ENCODE results near the gene ARF5.
A peak's percentile ranks its signal among the peaks of the same experiment; 100 is the strongest.
"Not testable (repeated sequence)": the region's sequence is repeated elsewhere in the genome, so short reads cannot be mapped to it uniquely, and the experiment has no call there.

ARF5 gene

GRCh38 chr7:127588019-127588696 lies at the start of gene ARF5:
TSS of gene ARF5 (plus strand) at chr7:127588411. CDS start at chr7:127588499, 88 bp downstream.
- no peak for FAIRE-seq

- no peak for FAIRE-seq
Observed at GRCh38 chr7:127539116-127539515, 49.1 kb upstream of the ARF5 start.

GRCh38 chr7:127540461-127540860 lies 47.8 kb upstream of the ARF5 start:
- not testable (repeated sequence) for FAIRE-seq

- no peak for FAIRE-seq
Observed at GRCh38 chr7:127541548-127541947, 46.7 kb upstream of the ARF5 start.

- no peak for FAIRE-seq
Observed at GRCh38 chr7:127546313-127546712, 41.9 kb upstream of the ARF5 start.

- peak; percentile 32 for FAIRE-seq
Observed at GRCh38 chr7:127550247-127550646, 38.0 kb upstream of the ARF5 start.

- FAIRE-seq = no peak
Observed at GRCh38 chr7:127551941-127552340, 36.3 kb upstream of the ARF5 start.

- FAIRE-seq = no peak
Observed at GRCh38 chr7:127556404-127556803, 31.8 kb upstream of the ARF5 start.

GRCh38 chr7:127557803-127558202 lies 30.4 kb upstream of the ARF5 start:
- FAIRE-seq = no peak

- no peak for FAIRE-seq
Observed at GRCh38 chr7:127566242-127566641, 22.0 kb upstream of the ARF5 start.

GRCh38 chr7:127568034-127568433 lies 20.2 kb upstream of the ARF5 start:
- FAIRE-seq = not testable (repeated sequence)

GRCh38 chr7:127571741-127572505 lies 16.3 kb upstream of the ARF5 start:
- FAIRE-seq = no peak

- FAIRE-seq = no peak
Observed at GRCh38 chr7:127578036-127578684, 10.1 kb upstream of the ARF5 start.

GRCh38 chr7:127578711-127579275 lies 9.4 kb upstream of the ARF5 start:
- no peak for FAIRE-seq

GRCh38 chr7:127580612-127581011 lies 7.6 kb upstream of the ARF5 start:
- no peak for FAIRE-seq

GRCh38 chr7:127581716-127582115 lies 6.5 kb upstream of the ARF5 start:
- no peak for FAIRE-seq

- FAIRE-seq = no peak
Observed at GRCh38 chr7:127582361-127582760, 5.8 kb upstream of the ARF5 start.

GRCh38 chr7:127584648-127585043 lies 3.6 kb upstream of the ARF5 start:
- no peak for FAIRE-seq

- FAIRE-seq = no peak
Observed at GRCh38 chr7:127585044-127585953, 2.9 kb upstream of the ARF5 start, which contains the start of gene GCC1. TSS of gene GCC1 (minus strand) at chr7:127585596. CDS start at chr7:127585182, 414 bp downstream.

GRCh38 chr7:127586346-127586745 lies 1.9 kb upstream of the ARF5 start:
- FAIRE-seq = no peak

- FAIRE-seq = no peak
Observed at GRCh38 chr7:127587663-127588018, 570 bp upstream of the ARF5 start.

GRCh38 chr7:127588697-127589482 lies 679 bp downstream of the ARF5 start:
- FAIRE-seq = no peak

Data from A204.1 (cell line).